ENCODE data around the gene CCDC34.
"Not testable (repeated sequence)": the region's sequence is repeated elsewhere in the genome, so short reads cannot be mapped to it uniquely, and the experiment has no call there.

CCDC34 gene

DNA sequence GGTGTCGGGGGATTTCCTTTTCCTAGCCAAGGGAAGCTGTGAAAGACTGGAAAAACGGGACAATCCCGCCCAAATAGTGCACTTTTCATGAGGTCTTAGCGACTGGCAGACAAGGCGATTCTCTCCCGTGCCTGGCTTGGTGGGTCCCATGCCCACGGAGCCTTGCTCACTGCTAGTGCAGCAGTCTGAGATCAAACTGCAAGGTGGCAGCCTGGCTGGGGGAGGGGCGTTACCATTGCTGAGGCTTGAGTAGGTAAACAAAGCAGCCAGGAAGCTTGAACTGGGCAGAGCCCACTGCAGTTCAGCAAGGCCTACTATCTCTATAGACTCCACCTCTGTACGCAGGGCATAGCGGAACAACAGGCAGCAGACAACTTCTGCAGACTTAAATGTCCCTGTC is 41.7 kb downstream of the CCDC34 start:
- not testable (repeated sequence) for DNase-seq

DNA sequence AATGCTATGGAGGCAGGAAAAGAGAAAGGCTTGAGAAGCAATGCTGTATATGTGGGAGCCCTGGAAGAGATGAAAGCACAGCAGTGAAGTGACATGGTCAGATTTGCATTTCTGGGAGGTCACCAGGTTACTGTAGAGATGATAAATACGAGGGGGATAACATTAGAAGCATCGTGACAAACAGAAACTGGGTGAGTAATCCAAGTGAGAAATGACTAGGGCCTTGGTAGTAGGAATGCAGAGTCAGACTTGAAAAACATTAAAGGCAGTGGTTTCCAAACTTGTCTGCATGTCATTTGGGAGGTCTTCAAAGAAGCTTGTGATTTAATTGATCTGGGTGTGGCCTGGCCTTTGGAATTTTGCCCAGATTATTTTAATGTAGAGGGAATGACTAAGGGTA is 43.9 kb downstream of the CCDC34 start:
- DNase-seq = no peak

DNA sequence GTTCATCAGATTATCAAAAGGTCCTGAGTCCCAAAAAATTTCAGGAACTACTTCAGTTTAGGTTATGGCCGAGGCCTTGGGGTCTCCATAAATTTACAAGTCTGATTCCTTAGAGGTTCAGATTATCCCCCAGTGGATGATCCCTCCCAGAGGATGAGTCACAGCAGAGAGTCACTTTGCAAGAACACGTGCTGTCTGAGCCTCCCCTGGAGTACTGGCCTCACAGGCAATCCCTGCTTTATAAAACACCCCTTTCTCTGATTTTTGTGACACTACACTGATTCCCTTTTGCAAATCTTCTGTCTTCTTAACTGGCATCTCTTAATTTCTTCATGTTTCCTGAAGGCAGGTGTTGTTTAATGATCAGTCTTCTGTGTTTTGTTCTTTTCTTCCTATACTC is 45.3 kb downstream of the CCDC34 start:
- no peak for DNase-seq

DNA sequence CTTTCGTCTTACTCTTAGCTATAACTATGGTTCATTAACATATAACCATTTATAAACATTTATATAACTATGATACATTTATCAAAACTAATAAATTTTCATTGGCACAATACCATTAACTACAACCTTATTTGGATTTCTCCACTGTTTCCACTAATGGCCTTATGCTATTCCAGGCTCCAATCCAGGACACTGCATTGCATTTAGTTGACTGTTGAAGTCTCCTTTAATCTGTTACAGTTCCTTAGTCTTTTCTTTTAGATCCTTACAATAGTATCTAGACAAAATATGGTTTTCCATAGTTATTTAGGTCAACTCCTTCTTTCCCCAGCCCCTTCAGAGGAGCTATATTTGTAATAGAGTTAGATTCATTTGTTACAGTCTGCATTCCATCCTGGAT is 47.2 kb downstream of the CCDC34 start:
- no peak for DNase-seq

DNA sequence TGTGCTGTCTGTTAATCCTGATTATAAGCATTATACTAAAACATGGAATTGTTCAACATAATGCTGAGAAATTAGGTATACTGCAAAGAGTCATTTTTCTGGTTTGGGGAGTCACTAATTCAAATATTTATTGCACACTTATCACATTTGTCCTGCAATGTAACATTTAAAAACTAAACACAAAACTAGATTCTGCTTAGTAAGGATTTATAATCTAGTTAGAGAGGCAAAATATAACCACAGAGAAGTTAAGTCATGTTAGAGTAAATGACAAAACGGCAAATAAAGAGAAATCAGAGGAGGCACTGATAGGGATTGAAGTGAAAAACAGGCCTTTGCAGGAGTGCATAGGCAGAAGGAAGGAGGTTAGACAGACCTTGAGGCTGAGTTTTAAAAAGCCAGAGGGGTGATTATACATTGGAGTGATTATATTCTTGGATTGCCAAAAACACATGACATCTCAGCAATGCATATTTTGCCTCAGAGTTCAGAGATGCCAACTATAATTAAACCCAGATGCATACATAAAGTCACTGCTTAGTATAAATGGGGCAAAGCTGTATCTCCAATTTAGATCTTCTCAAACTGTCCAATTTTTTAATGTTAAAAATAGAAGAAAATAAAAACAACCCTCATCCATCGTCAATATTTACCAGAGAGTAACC is 49.7 kb downstream of the CCDC34 start:
- DNase-seq = no peak

DNA sequence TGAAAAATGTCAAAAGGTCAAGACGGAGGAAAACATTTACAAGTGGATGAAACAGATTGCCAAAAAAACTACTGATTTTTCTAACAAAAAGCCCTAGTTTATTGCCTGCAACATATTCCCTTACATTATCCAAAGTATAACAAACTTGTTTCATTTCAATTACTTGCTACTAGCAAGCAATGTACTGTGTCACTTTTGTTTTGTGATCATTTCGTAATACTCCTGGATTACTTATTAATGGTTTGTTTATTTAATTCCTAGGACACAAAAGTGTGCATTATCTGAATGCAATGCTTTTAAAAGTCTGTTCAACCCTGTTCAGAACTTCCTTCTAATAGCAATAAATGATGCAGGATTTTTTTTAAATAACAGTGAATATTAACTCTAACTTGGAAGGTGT is 50.9 kb downstream of the CCDC34 start:
- no peak for DNase-seq

DNA sequence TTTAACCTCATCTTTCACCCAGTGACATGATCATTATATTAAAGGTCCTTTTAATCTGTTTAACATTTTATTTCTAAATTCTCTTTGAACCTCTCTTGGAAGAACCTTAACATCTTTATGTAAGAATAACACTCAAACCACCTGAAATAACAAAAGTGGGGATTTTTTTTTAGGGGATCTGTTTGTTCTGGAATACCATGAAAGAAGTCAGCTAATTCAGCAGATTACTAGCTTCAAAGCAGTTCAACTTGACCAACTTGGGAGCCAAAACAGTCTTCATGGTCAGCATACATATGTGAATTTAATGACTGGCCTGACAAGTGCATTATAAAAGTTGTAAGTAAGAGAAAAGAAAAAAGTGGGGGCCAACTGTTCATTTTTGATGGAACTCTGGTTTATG is 52.3 kb downstream of the CCDC34 start:
- DNase-seq = no peak

DNA sequence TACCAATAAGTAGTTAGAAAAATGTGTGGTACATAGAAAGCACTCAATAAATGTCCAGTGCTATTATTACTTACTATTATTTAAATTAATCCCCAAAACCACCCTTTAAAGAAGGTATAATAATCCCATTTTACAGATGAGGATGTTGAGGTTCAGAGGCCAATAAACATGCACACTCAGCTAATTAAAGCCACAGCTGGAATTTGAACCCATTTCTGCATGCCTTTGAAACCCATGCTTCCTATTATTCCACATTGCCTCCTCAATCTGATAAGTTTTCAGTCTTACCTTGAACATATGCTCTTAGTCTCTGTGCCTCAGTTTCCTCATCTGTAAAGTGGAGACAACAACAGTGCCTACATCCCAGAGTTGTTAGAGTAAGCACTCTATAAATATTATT is 52.8 kb downstream of the CCDC34 start:
- DNase-seq = no peak

DNA sequence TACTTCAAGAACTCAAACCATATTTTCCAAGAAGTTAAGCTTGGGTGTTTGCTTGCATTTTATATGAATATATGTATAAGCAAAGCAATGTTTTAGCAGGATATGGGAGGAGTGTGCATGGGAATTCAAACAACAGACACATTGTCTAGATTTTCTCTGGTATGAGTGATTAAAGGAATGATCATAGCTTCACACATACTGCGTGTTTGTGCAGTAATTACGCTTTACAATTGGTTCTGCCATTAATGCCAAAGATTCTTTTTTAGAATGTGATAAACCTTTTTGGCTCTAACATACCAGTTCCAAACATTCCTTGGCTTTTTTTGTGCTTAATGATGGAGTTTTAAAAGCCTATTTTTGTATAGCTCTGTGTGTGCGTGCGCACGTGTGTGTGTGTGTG is 54.0 kb downstream of the CCDC34 start:
- DNase-seq = no peak

DNA sequence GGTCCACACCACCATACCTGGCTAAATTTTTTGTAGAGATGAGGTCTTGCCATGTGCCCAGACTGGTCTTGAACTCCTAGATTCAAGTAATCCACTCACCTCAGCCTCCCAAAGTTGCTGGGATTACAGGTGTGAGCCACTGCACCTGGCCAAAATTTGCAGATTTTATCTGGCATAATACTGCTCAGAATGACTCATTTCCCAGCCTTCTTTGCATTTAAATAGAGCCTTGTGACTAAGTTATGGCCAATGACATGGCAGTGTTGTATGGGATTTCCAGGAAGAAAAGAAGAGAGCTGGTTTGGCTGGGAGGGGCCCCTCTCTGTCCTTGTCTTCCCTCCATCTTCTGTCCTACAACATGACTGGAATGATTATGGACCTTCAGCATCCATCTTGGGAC is 55.8 kb downstream of the CCDC34 start:
- DNase-seq = no peak

DNA sequence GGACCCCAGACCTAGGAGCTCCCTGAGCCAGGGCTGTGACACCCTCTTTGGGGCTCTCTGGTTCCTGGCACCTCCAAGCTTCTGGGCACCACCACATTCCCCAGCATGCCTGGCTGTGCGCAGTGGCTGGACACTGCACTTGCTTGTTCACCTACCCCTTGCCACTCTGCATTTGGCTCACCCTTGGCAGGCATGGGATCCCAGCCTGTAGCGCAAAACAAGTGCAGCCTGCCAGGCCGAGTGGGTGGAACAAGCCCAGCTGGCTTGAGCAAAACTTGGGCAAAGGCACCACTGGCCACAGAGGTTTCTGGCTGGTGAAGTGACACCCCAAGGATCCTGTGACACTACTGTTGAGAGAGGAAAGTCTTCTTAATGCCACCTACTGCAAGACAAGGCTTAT is 57.3 kb downstream of the CCDC34 start:
- DNase-seq = no peak

DNA sequence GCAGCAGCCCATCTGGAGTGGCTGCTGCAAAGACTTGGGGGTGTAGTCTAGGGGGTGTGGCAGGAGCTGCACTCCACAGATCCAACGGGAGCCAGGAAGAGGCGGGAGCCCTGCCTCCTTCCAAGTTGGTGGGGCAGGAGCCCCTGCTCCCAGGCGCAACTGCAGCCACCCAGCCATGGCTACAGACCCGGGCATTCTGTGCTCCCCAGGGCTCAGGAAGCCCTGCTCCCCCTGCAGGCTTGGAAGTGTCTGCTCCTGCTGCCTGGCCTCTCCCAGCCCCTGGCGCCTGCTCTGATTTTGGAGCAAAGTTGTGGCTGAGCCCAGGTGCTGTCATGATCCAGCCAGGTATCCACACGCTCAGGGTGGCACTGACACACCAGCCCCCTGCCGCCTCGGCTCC is 58.5 kb downstream of the CCDC34 start:
- DNase-seq = no peak

DNA sequence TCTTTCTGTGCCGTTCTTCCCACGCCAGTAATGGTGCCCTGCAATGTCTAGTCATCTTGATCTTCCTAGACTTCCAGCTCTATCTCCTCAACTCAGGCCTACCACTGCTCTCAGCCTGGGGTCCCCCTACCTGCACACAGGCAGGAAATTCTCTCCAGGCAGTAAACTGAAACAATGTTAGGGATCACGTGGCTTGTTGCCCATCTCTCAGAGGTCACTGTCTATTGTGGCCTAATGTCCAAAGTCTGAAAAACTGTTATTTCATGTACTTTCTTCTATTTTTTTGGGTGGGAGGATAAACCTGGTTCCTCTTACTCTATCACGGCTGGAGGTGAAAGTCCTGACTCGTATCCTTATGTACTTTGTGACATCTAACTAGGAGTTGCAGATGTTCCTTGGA is 59.1 kb downstream of the CCDC34 start:
- DNase-seq = no peak

DNA sequence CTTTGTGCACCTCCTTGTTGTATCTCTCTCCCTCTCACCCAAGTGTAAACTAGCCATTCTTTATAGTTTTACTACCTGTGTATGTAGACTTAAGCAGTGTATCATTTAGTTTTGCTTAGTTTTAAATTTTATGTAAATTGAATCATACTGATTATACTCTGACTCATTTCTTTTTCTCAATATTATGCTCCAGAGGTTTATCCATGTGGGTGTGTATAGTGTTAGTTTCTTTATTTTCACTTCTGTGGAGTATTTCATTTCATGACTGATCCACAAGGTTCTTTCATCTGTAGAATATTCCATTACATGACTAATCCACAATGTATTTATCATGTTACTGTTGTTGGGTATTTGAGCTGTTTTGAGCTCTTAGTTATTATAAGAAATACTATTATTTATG is 62.0 kb downstream of the CCDC34 start:
- DNase-seq = no peak

DNA sequence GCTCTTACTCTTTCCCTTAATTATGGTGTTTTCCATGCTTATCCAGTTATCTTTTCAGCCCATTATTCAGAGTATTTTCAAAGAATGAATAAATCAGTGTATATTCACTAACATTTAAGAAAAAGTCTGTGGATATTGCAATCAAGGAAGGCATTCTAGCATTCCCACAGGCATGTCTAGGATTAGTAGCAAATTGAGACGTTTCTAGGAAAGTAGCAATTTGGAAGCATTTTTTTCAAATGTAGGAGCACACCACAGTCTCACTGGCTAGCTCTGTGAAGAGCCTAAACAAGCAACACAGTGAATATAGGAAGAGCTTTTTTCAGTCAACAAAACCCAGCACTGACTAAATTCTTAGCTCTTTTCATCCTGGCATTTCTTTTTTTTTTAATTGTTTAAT is 65.4 kb downstream of the CCDC34 start:
- DNase-seq = no peak

DNA sequence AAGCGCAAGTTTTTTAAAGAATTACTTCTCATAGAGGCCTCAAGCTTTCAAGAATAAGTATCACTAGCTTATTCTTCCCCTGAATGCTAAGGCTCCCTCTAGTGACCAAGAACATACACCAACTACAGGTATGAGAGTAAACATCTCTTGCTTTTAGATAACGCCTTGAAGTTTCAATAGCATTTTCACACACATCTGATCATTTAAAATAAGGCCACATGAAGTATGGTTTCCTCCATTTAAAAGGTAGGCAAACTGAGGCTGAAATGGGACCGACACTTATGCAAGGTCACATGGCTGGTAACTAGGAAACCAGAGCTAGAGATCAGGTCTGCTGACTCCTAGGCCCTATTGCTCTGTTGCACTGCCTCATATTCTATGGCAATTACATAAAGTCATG is 66.5 kb downstream of the CCDC34 start:
- DNase-seq = no peak

DNA sequence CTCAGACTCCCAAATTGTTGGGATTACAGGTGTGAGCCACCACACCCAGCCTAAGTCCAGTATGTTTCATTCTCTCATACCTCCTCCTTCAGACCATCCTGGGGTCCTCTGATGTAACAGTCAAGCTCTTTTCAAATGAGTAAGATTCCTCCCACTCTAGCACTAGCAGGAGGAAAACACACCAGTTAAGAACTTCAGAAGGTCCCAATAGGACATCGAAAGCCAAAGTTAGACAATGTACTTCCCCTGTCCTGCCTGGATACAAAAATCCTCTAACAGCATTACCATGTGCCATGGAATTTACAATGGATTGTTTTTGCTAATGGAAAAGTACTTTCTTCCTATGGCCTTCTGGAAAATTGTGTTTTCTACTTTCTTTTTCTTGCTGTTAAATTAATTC is 67.1 kb downstream of the CCDC34 start:
- DNase-seq = no peak

DNA sequence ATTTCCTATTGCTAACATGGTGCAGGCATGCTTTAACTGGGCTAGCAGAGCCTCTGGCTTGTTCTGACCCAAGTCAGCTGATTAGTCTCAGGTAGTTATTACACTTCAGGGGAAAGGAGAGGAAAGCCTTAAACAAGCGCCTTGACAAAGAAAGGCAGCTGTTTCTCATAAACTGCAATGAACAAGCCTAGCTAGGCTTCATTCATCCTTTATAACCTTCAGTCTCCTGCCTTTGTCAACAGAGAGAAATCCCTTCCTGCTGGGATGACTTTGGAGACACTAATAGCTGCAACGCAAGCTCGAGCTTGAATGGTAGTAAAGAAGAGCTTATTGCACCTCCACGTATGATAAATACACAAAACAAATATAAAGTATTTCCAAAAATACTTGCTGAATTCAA is 68.4 kb downstream of the CCDC34 start:
- no peak for DNase-seq

DNA sequence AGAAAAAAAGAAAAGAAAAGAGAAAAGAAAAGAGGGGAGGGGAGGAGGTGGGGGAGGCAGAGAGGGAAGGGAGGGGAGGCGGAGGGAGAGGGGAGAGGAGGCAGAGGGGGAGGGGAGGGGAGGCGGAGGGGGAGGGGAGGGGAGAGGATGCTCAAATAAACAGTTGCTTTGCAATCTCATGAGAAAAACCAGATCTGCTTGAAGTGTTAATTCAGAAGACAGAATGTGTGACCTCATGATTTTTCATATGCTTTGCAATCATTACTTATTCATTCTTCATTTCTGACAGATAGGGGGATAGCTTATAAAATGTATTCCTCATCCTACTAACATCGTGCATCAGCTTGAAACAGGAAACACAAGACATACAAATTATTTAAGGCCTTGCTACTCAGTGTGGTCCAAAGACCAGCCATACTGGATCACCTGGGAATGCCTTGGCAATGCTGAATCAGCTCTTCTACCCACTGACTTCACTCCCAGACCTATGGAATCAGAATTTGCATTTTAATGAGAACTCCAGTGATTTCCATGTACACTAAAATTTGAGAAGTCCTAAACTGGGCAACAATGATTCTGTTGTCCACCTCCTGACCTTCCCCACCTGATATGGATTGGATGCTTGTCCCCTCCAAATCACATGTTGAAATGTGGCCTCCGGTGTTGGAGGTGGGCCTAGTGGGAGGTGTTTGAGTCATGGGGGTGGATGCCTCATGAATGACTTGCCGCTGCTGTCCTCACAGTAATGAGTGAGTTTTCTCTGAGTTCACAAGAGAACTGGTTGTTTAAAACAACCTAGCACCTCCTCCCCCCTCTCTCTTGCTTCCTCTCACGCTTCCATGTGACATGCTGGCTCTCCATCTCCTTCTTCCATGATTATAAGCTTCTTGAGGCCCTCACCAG is 69.2 kb downstream of the CCDC34 start:
- no peak for DNase-seq

DNA sequence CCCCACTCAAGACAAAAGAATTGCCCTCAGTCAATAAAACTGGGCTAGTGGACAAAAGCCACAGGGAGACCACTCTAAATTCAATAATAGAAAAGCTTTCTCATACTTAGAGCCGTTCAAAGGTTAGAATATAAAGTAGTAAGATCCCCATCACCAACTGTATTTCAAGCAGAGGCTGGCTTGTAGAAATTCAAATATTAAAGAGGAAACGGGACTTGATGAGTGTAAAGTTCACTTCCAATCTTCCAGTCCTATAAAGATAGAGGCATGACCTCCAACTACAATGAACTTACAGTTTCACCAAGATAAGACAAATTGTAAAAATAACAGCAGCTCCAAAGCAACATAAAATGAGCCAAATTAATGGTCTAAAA is 70.4 kb downstream of the CCDC34 start:
- no peak for DNase-seq

DNA sequence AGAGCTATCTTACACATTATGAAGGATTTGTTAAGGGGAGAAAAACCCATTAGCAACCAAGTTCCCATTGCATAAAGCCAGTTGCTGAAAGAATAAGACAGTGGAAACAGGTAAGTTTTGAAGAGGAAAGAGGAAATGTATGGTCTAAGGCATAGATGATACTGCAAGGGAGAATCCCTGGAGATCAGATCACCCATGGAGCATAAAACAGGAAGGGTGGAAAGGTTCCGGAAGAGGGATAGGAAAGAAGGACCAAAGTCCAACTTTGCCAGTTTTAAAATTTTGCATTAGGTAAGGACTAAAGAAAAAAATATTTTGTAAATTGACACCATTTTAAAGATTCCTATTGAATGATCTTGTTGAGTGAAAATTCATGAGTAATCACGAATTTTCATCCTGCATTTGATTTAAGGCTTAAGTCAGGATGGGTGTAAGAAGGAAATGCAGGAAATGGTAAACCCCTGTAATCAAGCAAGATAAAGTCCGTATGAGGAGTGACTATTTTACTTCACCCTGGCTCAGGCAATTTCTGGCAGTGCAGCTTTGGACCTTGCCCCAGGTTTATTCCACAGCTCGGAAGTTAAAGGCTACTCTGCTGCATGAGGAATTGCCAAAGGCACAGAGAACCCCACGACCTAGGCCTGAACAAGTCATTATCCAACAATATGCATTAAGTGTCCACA is 70.9 kb downstream of the CCDC34 start:
- no peak for DNase-seq

DNA sequence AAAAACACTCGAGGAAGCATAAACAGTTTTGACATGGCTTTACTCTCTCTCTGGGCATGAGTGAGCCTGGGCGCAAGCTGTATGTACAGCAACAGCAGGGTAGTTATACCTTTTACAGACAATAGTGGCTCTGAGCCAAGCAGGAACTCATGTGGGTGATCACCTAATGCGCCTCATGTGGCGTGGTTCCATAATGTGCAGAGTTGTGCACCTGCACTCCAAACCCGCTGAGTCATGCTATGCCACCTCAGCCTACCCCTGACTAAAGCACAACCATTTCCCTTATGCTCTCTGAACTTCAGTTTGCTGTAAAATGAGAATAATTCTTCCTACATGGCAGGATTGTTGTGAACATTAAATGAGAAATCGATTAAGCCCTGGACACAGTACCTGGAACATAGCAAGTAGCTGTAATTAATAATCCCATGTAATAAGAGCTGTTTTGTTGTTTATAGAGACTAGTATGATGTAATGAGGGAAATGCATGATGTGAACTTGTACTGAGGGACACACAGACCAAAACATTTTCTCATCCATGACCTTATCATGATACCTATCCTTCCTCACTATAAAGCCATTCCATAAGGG is 71.6 kb downstream of the CCDC34 start:
- no peak for DNase-seq

DNA sequence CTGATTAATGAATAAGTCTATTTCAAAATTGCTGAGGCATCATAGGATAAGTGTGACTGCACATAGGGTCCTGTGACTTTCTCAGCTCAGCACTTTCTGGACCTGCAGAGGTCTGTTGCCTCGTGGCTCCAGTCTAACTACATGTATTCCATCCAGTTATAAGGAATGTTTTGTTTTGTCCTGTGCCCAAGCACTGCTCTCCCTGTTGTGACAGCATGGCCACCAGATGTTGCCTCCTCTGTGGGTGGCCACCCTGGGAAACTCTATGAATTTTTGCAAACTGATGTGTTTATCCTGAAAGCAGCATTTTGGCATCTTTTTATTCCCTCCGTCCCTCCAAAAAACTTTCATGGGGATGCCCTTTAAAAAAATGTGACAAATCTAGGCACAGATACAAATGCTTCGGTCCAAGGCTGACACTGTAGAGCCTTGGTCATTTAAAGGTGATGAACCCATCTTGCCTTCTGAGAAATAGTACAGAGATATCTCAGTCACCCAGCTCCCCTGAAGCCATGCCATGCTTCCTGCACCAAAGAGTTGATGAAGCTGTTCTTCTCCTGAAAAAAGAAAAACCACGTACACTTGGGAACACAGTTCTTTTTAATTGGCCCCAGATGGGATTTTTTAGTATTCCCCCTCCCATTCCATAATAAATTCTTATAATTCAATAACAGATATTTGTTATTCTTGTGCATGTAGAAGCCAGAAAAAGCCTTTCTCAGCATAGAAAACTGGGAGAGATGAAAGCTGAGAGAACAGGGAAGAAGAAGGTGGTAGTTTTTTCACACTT is 72.6 kb downstream of the CCDC34 start:
- no peak for DNase-seq

All from SIG-M5 (cell line).